Thyroid gland (tissue), 4 donors: Measurements from ENCODE around the gene POU2AF2.

ENCODE experiments used
- POLR2A ChIP-seq, 2 donors: fragments of 450-650 bp; IDR thresholded peaks; one replicate each; pipeline ENCODE4 v1.6.1; 2017; ENCODE audit warnings: antibody characterized with exemption in 2 of 2, mild to moderate bottlenecking in 2 of 2, moderate library complexity in 1 of 2
- TF ChIP-seq, protein P1 (sequence below), 6 experiments: fragments of 200-600 bp in 3 of 6; fragments of 450-650 bp in 3 of 6; sonication (generic) in 3 of 6; IDR thresholded peaks; one replicate each; pipeline ENCODE4 v1.5.1; 2016 to 2019; ENCODE audit warnings: antibody characterized with exemption in 6 of 6, mild to moderate bottlenecking in 2 of 6, inconsistent platforms in 1 of 6, moderate library complexity in 1 of 6

DNA sequence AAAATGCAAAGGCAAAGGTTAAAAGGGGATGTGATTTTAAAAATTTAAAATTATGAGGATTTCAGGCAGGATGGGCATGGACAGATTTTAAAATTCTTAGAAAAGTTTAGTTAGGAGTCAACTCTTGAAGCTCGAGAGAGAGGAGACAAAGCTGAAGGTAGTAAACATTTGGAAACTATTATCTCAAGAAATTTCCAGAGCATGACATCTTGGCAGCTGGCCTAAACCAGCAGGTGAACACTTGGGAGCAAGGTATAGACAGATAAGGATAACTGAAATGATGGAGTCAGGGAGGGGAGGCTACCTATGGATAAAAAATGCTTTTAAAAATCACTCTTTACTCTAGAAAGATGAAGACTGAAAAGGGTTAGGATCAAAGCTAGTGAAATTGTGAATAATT, 66.6 kb downstream of the POU2AF2 start:
- TF ChIP-seq, protein P1, sequence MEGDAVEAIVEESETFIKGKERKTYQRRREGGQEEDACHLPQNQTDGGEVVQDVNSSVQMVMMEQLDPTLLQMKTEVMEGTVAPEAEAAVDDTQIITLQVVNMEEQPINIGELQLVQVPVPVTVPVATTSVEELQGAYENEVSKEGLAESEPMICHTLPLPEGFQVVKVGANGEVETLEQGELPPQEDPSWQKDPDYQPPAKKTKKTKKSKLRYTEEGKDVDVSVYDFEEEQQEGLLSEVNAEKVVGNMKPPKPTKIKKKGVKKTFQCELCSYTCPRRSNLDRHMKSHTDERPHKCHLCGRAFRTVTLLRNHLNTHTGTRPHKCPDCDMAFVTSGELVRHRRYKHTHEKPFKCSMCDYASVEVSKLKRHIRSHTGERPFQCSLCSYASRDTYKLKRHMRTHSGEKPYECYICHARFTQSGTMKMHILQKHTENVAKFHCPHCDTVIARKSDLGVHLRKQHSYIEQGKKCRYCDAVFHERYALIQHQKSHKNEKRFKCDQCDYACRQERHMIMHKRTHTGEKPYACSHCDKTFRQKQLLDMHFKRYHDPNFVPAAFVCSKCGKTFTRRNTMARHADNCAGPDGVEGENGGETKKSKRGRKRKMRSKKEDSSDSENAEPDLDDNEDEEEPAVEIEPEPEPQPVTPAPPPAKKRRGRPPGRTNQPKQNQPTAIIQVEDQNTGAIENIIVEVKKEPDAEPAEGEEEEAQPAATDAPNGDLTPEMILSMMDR (IDR thresholded peaks at IDR 0.05): no peak
- no peak for TF ChIP-seq POLR2A (IDR thresholded peaks at IDR 0.05)
